ENCODE data around the gene SNF8. TPM values are rescaled to one million over a fixed set of nuclear protein-coding genes. Genes with fewer than 3 reads are reported as not detected.

Gene SNF8
- 100 to 1,000 TPM in 1 of 4 donors, 10 to 100 TPM in 3; 36.9 to 107 (median 75.6) TPM for total RNA-seq

GRCh38 chr17:48944515-48945260 lies at the start of gene SNF8:
TSS of gene SNF8 (minus strand) at chr17:48944842. CDS start at chr17:48944734, 108 bp downstream.
- TF ChIP-seq, protein P1, sequence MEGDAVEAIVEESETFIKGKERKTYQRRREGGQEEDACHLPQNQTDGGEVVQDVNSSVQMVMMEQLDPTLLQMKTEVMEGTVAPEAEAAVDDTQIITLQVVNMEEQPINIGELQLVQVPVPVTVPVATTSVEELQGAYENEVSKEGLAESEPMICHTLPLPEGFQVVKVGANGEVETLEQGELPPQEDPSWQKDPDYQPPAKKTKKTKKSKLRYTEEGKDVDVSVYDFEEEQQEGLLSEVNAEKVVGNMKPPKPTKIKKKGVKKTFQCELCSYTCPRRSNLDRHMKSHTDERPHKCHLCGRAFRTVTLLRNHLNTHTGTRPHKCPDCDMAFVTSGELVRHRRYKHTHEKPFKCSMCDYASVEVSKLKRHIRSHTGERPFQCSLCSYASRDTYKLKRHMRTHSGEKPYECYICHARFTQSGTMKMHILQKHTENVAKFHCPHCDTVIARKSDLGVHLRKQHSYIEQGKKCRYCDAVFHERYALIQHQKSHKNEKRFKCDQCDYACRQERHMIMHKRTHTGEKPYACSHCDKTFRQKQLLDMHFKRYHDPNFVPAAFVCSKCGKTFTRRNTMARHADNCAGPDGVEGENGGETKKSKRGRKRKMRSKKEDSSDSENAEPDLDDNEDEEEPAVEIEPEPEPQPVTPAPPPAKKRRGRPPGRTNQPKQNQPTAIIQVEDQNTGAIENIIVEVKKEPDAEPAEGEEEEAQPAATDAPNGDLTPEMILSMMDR (IDR thresholded peaks at IDR 0.05), result no peak
- TF ChIP-seq EP300 (IDR thresholded peaks at IDR 0.05), result peak; percentile 62 to 89
- peak; percentile 56 to 66 for TF ChIP-seq POLR2A (IDR thresholded peaks at IDR 0.05)
- Histone ChIP-seq H3K4me3 (peak within 1 kb of the TSS; percentile 60 to 76 (median 70)), H3K36me3 (peaks cover 0 to 26% (median 0%) of the 10 kb centered on the region in 3 donors), H3K4me1 (peaks cover 0 to 28% (median 6%) of the 10 kb centered on the region in 4 donors), H3K27me3 (no peaks in the 10 kb centered on the region), H3K27ac (peak within 1 kb of the TSS; percentile 68 to 89 (median 88)), H3K9me3 (no peaks in the 10 kb centered on the region)
- DNase-seq (ENCODE audit: low spot score in 2 of 2), result peak; percentile 76 to 80
- WGBS, 2 donors, result 3 to 6% methylated on average over 21 to 46 of the region's 55 CpGs

DNA sequence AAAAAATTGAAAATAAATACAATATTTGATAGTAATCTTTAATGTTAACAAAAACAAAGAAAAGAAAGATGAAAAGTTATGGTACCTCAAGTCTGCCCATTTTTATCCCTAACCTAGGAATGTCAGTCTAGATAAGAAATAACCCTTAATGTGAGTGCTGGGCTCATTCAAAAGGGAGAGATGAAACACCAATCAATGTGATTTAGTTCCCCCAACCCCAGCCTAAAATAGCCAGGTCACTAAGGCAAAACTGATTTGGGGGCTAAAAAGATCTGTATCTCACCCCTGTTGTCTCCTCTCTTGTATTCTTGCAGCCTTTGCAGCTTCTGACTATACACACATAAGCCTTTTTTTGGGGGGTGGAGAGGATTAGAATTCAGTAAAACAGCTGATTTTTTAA lies 49.3 kb upstream of the SNF8 start:
- Histone ChIP-seq H3K27ac (no peak overlapping the region), H3K4me3 (no peak overlapping the region), H3K9me3 (no peaks in the 10 kb centered on the region), H3K4me1 (peaks cover 0 to 35% (median 23%) of the 10 kb centered on the region in 4 donors), H3K36me3 (no peaks in the 10 kb centered on the region), H3K27me3 (peaks cover 0 to 100% of the 10 kb centered on the region in 2 donors)
- no peak for DNase-seq (ENCODE audit: low spot score in 2 of 2)
- TF ChIP-seq, protein P1 (IDR thresholded peaks at IDR 0.05), result no peak
- TF ChIP-seq EP300 (IDR thresholded peaks at IDR 0.05), result no peak
- no peak for TF ChIP-seq POLR2A (IDR thresholded peaks at IDR 0.05)

- peaks cover 0 to 100% of the 10 kb centered on the region in 2 donors for H3K27me3 ChIP-seq
- H3K36me3 ChIP-seq, result no peaks in the 10 kb centered on the region
- H3K4me1 ChIP-seq, result peaks cover 0 to 31% (median 20%) of the 10 kb centered on the region in 4 donors
- H3K4me3 ChIP-seq, result no peak overlapping the region
- H3K27ac ChIP-seq, result no peak overlapping the region
- no peak for TF ChIP-seq EP300 (IDR thresholded peaks at IDR 0.05)
- H3K9me3 ChIP-seq, result no peaks in the 10 kb centered on the region
- DNase-seq (ENCODE audit: low spot score in 2 of 2), result no peak
Measured at GRCh38 chr17:48993305-48993704, 48.7 kb upstream of the SNF8 start.

DNA sequence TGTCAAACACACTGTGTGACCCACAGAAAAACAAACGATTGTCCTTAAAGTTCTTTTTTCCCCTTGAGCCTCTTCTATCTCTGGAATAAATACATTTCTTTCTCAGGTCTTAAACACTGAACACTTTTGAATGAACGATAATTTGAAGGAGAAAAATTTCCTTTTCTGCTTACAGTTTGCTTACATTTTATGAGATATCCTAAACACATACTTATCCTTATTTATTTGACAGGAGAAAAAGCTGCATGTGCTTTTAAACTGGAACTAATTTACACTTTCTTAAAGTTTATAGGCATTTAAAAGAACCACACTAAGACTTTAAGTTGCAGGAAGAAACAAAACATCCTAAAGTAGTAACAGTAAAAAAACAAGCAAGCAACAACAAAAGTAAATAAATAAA lies 47.8 kb upstream of the SNF8 start:
- no peak overlapping the region for H3K27ac ChIP-seq
- no peaks in the 10 kb centered on the region for H3K9me3 ChIP-seq
- peaks cover 0 to 100% of the 10 kb centered on the region in 2 donors for H3K27me3 ChIP-seq
- H3K4me1 ChIP-seq, result peaks cover 0 to 23% (median 12%) of the 10 kb centered on the region in 4 donors
- no peaks in the 10 kb centered on the region for H3K36me3 ChIP-seq
- TF ChIP-seq, protein P1 (IDR thresholded peaks at IDR 0.05), result no peak
- no peak for DNase-seq (ENCODE audit: low spot score in 2 of 2)
- no peak overlapping the region for H3K4me3 ChIP-seq
- WGBS, 2 donors, result 36 to 44% methylated on average over 2 of the region's 2 CpGs

DNA sequence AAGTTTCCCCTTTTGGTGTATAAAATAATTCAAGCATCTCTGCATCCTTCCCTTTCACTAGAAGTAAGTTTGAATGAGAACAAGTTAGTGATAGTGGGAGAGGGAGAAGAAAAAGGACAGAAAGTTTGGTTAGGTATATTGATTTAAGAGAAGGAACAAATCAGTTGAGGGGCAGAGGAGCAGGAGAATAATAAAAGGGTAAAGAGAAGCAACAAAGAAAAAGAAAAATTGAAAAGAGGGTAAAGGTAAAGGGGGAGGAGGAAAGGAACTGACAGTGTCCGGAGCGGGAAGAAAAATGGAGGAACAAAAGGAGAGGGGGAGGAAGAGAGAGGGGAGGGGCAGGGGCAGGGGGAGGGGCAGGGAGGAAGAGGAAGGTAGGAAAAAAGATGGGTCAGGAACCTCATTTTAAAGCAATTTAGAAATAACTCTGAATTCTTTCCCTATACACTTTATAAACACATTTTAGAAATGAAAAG lies 46.3 kb upstream of the SNF8 start:
- Histone ChIP-seq H3K4me1 (peaks cover 0 to 7% (median 3%) of the 10 kb centered on the region in 4 donors), H3K27ac (no peak overlapping the region), H3K4me3 (no peak overlapping the region), H3K27me3 (peaks cover 0 to 100% of the 10 kb centered on the region in 2 donors), H3K36me3 (no peaks in the 10 kb centered on the region), H3K9me3 (no peaks in the 10 kb centered on the region)
- DNase-seq (ENCODE audit: low spot score in 2 of 2), result no peak
- 16 to 20% methylated on average over 2 of the region's 2 CpGs for WGBS, 2 donors
- TF ChIP-seq EP300 (IDR thresholded peaks at IDR 0.05) (no peak), POLR2A (IDR thresholded peaks at IDR 0.05) (no peak)
- TF ChIP-seq, protein P1 (IDR thresholded peaks at IDR 0.05), result no peak

Measured in tibial nerve (tissue), 4 donors.